Activated naive CD8-positive, alpha-beta T cell treated with anti-CD3 and anti-CD28 coated beads, Interleukin-2, amount 10 ng/mL, durations not matched to agents 7 days and 5 days (primary cell): ENCODE measurements around the gene HS3ST4. TPM values are rescaled to one million over a fixed set of nuclear protein-coding genes. Genes with fewer than 3 reads are reported as not detected.

Experiments
- ATAC-seq: fragments of 150-1000 bp; cut with Tn5 transposase; one replicate; pipeline ENCODE4 v1.10.0; 2021; ENCODE audit warnings: low read depth, moderate library complexity
- POLR2A ChIA-PET: fragments of 350-600 bp; sonication (Branson Sonifier 250); formaldehyde crosslinking; loops from one replicate; lab custom pipeline; 2021; ENCODE audit warnings: antibody characterized with exemption; lab: Charles Lee
- DNase-seq: peaks from one replicate; pipeline ENCODE4 v3.0.0; 2021
- H3K27ac Mint-ChIP-seq: one replicate; pipeline ENCODE4 v1.8.0; 2022; ENCODE audit warnings: mild to moderate bottlenecking, mixed read lengths
- H3K27me3 Mint-ChIP-seq: one replicate; pipeline ENCODE4 v1.8.0; 2022; ENCODE audit warnings: mild to moderate bottlenecking, moderate library complexity, mixed read lengths
- H3K36me3 Mint-ChIP-seq: one replicate; pipeline ENCODE4 v1.8.0; 2021; ENCODE audit warnings: mild to moderate bottlenecking, mixed read lengths
- H3K4me1 Mint-ChIP-seq: one replicate; pipeline ENCODE4 v1.8.0; 2021; ENCODE audit warnings: mixed read lengths
- H3K4me3 Mint-ChIP-seq: one replicate; pipeline ENCODE4 v1.8.0; 2022; ENCODE audit warnings: mild to moderate bottlenecking, moderate library complexity, mixed read lengths
- H3K9me3 Mint-ChIP-seq: one replicate; pipeline ENCODE4 v1.8.0; 2021; ENCODE audit warnings: mixed read lengths
- total RNA-seq, 2 experiments: library from RNA; stranded (reverse); gene quantifications; one replicate each; pipeline ENCODE4 v1.2.3, GENCODE V29; 2021

The HS3ST4 gene
- total RNA-seq, 2 experiments from 2014 or later: not detected

- H3K4me3 Mint-ChIP-seq: no peak overlapping the region
Measured at GRCh38 chr16:25817295-25817694, 125.5 kb downstream of the HS3ST4 start.

GRCh38 chr16:25817876-25818275 is 126.1 kb downstream of the HS3ST4 start:
- Mint-ChIP-seq H3K27me3 (peaks cover 2% of the 10 kb centered on the region), H3K9me3 (no peaks in the 10 kb centered on the region), H3K4me3 (no peak overlapping the region), H3K27ac (no peak overlapping the region), H3K36me3 (no peaks in the 10 kb centered on the region), H3K4me1 (no peaks in the 10 kb centered on the region)
- POLR2A ChIA-PET: no interaction called here
- ATAC-seq: no peak
- no peak for DNase-seq

More at GRCh38 chr16:25817295-25817694, 125.5 kb downstream of the HS3ST4 start:
- no peaks in the 10 kb centered on the region for H3K36me3 Mint-ChIP-seq
- DNase-seq (no peak), ATAC-seq (no peak)
- H3K9me3 Mint-ChIP-seq: no peaks in the 10 kb centered on the region
- no peak overlapping the region for H3K27ac Mint-ChIP-seq
- POLR2A ChIA-PET: no interaction called here
- H3K27me3 Mint-ChIP-seq: peaks cover 2% of the 10 kb centered on the region
- H3K4me1 Mint-ChIP-seq: no peaks in the 10 kb centered on the region

GRCh38 chr16:25823891-25824290 is 132.1 kb downstream of the HS3ST4 start:
- Mint-ChIP-seq H3K36me3 (no peaks in the 10 kb centered on the region), H3K27ac (no peak overlapping the region)
- POLR2A ChIA-PET: no interaction called here

GRCh38 chr16:25827709-25828108 is 135.9 kb downstream of the HS3ST4 start:
- H3K4me3 Mint-ChIP-seq: no peak overlapping the region
- H3K27ac Mint-ChIP-seq: no peak overlapping the region
- no peak for ATAC-seq

More at GRCh38 chr16:25823891-25824290, 132.1 kb downstream of the HS3ST4 start:
- Mint-ChIP-seq H3K4me1 (no peaks in the 10 kb centered on the region), H3K9me3 (peaks cover 3% of the 10 kb centered on the region), H3K4me3 (no peak overlapping the region), H3K27me3 (peaks cover 4% of the 10 kb centered on the region)
- ATAC-seq (no peak), DNase-seq (no peak)

GRCh38 chr16:25828510-25828909 is 136.8 kb downstream of the HS3ST4 start:
- no peak for DNase-seq
- POLR2A ChIA-PET: no interaction called here
- Mint-ChIP-seq H3K4me1 (no peaks in the 10 kb centered on the region), H3K9me3 (peaks cover 3% of the 10 kb centered on the region), H3K4me3 (no peak overlapping the region), H3K27me3 (peaks cover 2% of the 10 kb centered on the region), H3K36me3 (no peaks in the 10 kb centered on the region), H3K27ac (no peak overlapping the region)
- ATAC-seq: no peak

More at GRCh38 chr16:25827709-25828108, 135.9 kb downstream of the HS3ST4 start:
- H3K36me3 Mint-ChIP-seq: no peaks in the 10 kb centered on the region
- H3K9me3 Mint-ChIP-seq: peaks cover 3% of the 10 kb centered on the region
- POLR2A ChIA-PET: interaction anchor here (0.6 kb wide), 1 partner anchor 551 kb away, joined by 3 read pairs; no protein-coding TSS in a partner anchor
- peaks cover 2% of the 10 kb centered on the region for H3K27me3 Mint-ChIP-seq
- no peaks in the 10 kb centered on the region for H3K4me1 Mint-ChIP-seq
- no peak for DNase-seq

- Mint-ChIP-seq H3K27me3 (peaks cover 2% of the 10 kb centered on the region), H3K27ac (no peak overlapping the region), H3K9me3 (no peaks in the 10 kb centered on the region), H3K4me3 (no peak overlapping the region), H3K4me1 (no peaks in the 10 kb centered on the region), H3K36me3 (no peaks in the 10 kb centered on the region)
- no peak for ATAC-seq
- POLR2A ChIA-PET: no interaction called here
- no peak for DNase-seq
Measured at GRCh38 chr16:25832291-25832690, 140.5 kb downstream of the HS3ST4 start.

GRCh38 chr16:25834101-25834500 is 142.3 kb downstream of the HS3ST4 start:
- Mint-ChIP-seq H3K36me3 (no peaks in the 10 kb centered on the region), H3K4me3 (no peak overlapping the region), H3K27ac (no peak overlapping the region), H3K9me3 (no peaks in the 10 kb centered on the region), H3K27me3 (peaks cover 4% of the 10 kb centered on the region), H3K4me1 (peaks cover 4% of the 10 kb centered on the region)
- no peak for ATAC-seq
- POLR2A ChIA-PET: no interaction called here
- no peak for DNase-seq

GRCh38 chr16:25835126-25835525 is 143.4 kb downstream of the HS3ST4 start:
- POLR2A ChIA-PET: no interaction called here
- DNase-seq: no peak
- H3K36me3 Mint-ChIP-seq: no peaks in the 10 kb centered on the region
- no peak overlapping the region for H3K27ac Mint-ChIP-seq
- peaks cover 4% of the 10 kb centered on the region for H3K4me1 Mint-ChIP-seq
- ATAC-seq: no peak
- peaks cover 4% of the 10 kb centered on the region for H3K27me3 Mint-ChIP-seq
- H3K4me3 Mint-ChIP-seq: no peak overlapping the region
- no peaks in the 10 kb centered on the region for H3K9me3 Mint-ChIP-seq

GRCh38 chr16:25838724-25839186 is 147.0 kb downstream of the HS3ST4 start:
- no peak overlapping the region for H3K4me3 Mint-ChIP-seq
- H3K27me3 Mint-ChIP-seq: peaks cover 7% of the 10 kb centered on the region
- peaks cover 4% of the 10 kb centered on the region for H3K4me1 Mint-ChIP-seq
- ATAC-seq: no peak
- no peaks in the 10 kb centered on the region for H3K9me3 Mint-ChIP-seq
- H3K36me3 Mint-ChIP-seq: no peaks in the 10 kb centered on the region
- no peak overlapping the region for H3K27ac Mint-ChIP-seq
- no peak for DNase-seq
- POLR2A ChIA-PET: no interaction called here

GRCh38 chr16:25841761-25842160 is 150.0 kb downstream of the HS3ST4 start:
- POLR2A ChIA-PET: no interaction called here
- no peak overlapping the region for H3K27ac Mint-ChIP-seq
- DNase-seq (no peak), ATAC-seq (no peak)
- H3K4me1 Mint-ChIP-seq: peaks cover 4% of the 10 kb centered on the region
- no peaks in the 10 kb centered on the region for H3K36me3 Mint-ChIP-seq
- no peak overlapping the region for H3K4me3 Mint-ChIP-seq
- no peaks in the 10 kb centered on the region for H3K9me3 Mint-ChIP-seq
- H3K27me3 Mint-ChIP-seq: peaks cover 7% of the 10 kb centered on the region

GRCh38 chr16:25845901-25846300 is 154.1 kb downstream of the HS3ST4 start:
- no peak for ATAC-seq
- H3K4me3 Mint-ChIP-seq: no peak overlapping the region
- POLR2A ChIA-PET: no interaction called here
- DNase-seq: no peak
- H3K27me3 Mint-ChIP-seq: peaks cover 6% of the 10 kb centered on the region
- no peak overlapping the region for H3K27ac Mint-ChIP-seq
- H3K9me3 Mint-ChIP-seq: no peaks in the 10 kb centered on the region
- H3K36me3 Mint-ChIP-seq: no peaks in the 10 kb centered on the region
- H3K4me1 Mint-ChIP-seq: no peaks in the 10 kb centered on the region

- ATAC-seq (no peak), DNase-seq (no peak)
- POLR2A ChIA-PET: no interaction called here
- Mint-ChIP-seq H3K27ac (no peak overlapping the region), H3K4me3 (no peak overlapping the region), H3K9me3 (no peaks in the 10 kb centered on the region), H3K4me1 (no peaks in the 10 kb centered on the region), H3K27me3 (peaks cover 23% of the 10 kb centered on the region), H3K36me3 (no peaks in the 10 kb centered on the region)
Measured at GRCh38 chr16:25854141-25854540, 162.4 kb downstream of the HS3ST4 start.

- no peaks in the 10 kb centered on the region for H3K4me1 Mint-ChIP-seq
- H3K36me3 Mint-ChIP-seq: no peaks in the 10 kb centered on the region
- H3K27ac Mint-ChIP-seq: no peak overlapping the region
- no peak overlapping the region for H3K4me3 Mint-ChIP-seq
- H3K9me3 Mint-ChIP-seq: no peaks in the 10 kb centered on the region
- ATAC-seq (no peak), DNase-seq (no peak)
- POLR2A ChIA-PET: no interaction called here
- peaks cover 23% of the 10 kb centered on the region for H3K27me3 Mint-ChIP-seq
Measured at GRCh38 chr16:25855063-25855462, 163.3 kb downstream of the HS3ST4 start.

- ATAC-seq (no peak), DNase-seq (no peak)
- Mint-ChIP-seq H3K36me3 (no peaks in the 10 kb centered on the region), H3K27ac (no peak overlapping the region), H3K27me3 (peaks cover 23% of the 10 kb centered on the region), H3K4me3 (no peak overlapping the region), H3K4me1 (no peaks in the 10 kb centered on the region), H3K9me3 (no peaks in the 10 kb centered on the region)
- POLR2A ChIA-PET: no interaction called here
Measured at GRCh38 chr16:25855818-25856217, 164.1 kb downstream of the HS3ST4 start.

- Mint-ChIP-seq H3K27me3 (peaks cover 12% of the 10 kb centered on the region), H3K4me1 (no peaks in the 10 kb centered on the region), H3K27ac (no peak overlapping the region), H3K9me3 (no peaks in the 10 kb centered on the region), H3K36me3 (no peaks in the 10 kb centered on the region), H3K4me3 (no peak overlapping the region)
- DNase-seq (no peak), ATAC-seq (no peak)
- POLR2A ChIA-PET: no interaction called here
Measured at GRCh38 chr16:25859645-25860044, 167.9 kb downstream of the HS3ST4 start.
